Measurements from ENCODE around the gene ADISSP. TPM values are rescaled to one million over a fixed set of nuclear protein-coding genes. Genes with fewer than 3 reads are reported as not detected.

ADISSP gene
- polyA plus RNA-seq, 12 donors: 10.7 to 23.2 (median 18.9) TPM; not detected in 1

GRCh38 chr20:3739926-3740451 is 27.6 kb downstream of the ADISSP start:
- DNase-seq: no peak

- DNase-seq: no peak
Observed at GRCh38 chr20:3739054-3739925, 28.3 kb downstream of the ADISSP start.

GRCh38 chr20:3738111-3739053 is 29.2 kb downstream of the ADISSP start:
- no peak for DNase-seq

- DNase-seq: no peak
Observed at GRCh38 chr20:3735768-3736167, 31.8 kb downstream of the ADISSP start.

- no peak for DNase-seq
Observed at GRCh38 chr20:3734111-3734843, 33.3 kb downstream of the ADISSP start.

DNA sequence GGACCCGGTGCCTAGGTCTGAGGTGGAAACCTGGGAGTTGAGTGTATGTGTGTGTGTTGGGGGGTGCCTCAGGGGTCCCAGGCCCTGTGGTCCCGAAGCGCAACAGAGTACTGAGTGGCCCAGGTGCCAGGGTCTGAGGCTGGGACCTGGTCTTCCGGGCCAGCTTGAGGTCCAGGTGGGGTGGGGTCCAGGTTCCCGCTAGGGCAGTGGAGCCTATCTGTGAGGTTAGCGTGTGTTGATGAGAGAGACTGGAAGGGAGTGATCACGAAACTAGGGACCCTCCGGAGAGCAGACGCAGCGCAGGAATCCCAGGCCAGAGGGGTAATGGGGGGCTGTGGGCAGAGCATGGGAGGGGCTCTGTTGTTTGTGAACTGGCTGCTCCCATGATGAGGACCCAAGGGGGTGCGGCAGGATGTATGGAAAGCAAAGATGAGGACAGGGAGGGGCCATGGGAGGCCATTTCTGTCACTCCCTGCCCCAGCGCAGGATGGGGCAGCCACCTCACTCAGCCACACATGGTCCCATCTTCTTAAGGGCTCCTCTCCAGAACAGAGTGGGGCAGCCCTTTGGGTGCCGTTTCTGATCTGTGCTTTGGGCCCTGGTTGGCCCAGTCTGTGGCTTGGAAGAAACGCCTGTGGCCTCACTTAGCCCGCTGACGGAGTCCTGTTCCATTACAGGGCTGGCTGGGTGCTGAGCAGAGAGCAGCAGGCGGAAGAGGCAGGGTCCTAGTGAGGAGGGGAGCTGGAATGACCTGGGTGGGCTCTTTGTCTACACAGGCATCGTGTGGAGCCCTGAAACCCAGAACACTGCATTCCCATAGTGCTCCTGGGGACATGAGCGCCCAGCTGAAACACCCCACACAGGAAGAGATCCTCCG is 34.2 kb downstream of the ADISSP start:
- no peak for DNase-seq

- DNase-seq: no peak
Observed at GRCh38 chr20:3732327-3733118, 35.0 kb downstream of the ADISSP start, which contains the start of gene HSPA12B. HSPA12B (plus strand) TSS chr20:3732685; CDS start chr20:3738675, 5,990 bp downstream.

DNA sequence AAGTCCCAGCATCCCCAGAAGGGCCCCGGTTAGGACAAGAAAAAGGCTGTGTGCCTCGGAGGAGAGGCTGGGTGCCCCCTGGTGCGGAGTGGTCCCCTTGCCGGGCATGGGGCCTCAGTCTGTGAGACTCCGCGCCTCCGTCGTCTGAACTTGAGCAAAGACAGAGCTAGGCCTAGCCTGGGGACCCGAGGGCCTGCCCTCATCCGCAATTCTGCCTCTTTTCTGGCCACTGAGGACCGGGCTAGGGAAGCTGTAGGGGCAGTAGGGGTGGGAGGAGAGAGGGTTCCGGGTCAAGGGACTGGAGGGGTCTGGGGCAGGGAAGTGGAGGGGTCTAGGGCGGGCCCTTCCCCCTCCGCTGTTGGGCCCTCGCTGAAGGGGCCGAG is 35.6 kb downstream of the ADISSP start:
- no peak for DNase-seq

GRCh38 chr20:3730803-3731672 is 36.5 kb downstream of the ADISSP start:
- DNase-seq: no peak

GRCh38 chr20:3729811-3730540 is 37.6 kb downstream of the ADISSP start:
- DNase-seq: no peak

- no peak for DNase-seq
Observed at GRCh38 chr20:3729378-3729777, 38.2 kb downstream of the ADISSP start.

- DNase-seq: no peak
Observed at GRCh38 chr20:3728876-3729275, 38.7 kb downstream of the ADISSP start.

GRCh38 chr20:3728354-3728753 is 39.2 kb downstream of the ADISSP start:
- no peak for DNase-seq

- peak; percentile 49 for DNase-seq
Observed at GRCh38 chr20:3727401-3728021, 40.0 kb downstream of the ADISSP start.

DNA sequence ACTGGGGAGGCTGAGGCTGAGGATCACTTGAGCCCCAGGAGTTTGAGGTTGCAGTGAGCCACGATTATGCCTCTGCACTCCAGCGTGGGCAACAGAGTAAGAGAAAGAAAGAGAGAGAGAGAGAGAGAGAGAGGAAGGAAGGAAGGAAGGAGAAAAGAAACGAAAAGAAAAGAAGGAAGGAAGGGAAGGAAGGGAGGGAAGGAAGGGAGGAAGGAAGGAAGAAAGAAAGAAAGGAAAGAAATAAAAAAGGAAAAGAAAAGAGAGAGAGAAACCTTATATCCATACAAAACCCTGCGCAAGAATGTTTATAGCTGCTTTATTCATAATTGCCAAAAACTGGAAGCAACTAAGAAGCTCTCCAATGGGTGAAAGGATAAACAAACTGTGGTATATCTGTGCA is 43.2 kb downstream of the ADISSP start:
- DNase-seq: no peak

DNA sequence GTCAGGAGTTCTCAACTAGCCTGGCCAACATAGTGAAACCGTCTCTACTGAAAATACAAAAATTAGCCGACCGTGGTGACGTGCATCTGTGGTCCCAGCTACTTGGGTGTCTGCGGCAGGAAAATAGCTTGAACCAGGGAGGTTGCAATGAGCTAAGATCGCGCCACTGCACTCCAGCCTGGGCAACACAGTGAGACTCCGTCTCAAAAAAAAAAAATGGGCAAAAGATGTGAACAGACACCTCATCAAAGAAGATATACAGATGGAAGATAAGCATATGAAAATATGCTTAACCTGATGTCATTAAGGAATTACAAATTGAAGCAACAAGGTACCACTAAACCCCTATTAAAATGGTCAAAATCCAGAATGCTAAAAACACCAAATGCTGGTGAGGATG is 44.3 kb downstream of the ADISSP start:
- no peak for DNase-seq

- DNase-seq: no peak
Observed at GRCh38 chr20:3721912-3722311, 45.6 kb downstream of the ADISSP start.

Data from muscle of arm (tissue), 12 donors.